ENCODE results near the gene PIGL.

The PIGL gene

DNA sequence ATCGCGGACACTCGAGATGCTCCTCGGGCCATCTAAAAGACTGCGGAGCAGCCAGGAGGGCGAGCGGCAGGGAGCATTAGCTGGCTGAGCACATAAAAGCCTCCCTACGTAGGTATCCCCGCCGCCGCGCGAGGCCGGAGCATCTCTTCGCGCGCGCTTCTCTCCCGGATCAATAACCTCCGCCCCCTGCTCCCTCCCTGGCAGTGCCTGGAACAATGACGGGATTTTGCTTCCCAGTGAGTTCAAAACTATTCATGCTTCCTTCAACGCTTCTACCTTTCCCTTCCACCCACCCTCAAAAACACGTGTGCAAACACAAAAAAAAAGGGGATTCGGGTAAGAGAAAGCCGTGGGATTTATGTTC is 135.3 kb downstream of the PIGL start:
- peak overlapping the region in 6 of 11 experiments; percentile 30 to 63 (median 56); a peak in 6 of 22 replicates for H3K27ac ChIP-seq
- H3K4me3 ChIP-seq, result peak overlapping the region; percentile 52 to 68 (median 59)
- TF ChIP-seq Cebpa-rat (IDR thresholded peaks at IDR 0.05), result no peak
- H3K9ac ChIP-seq, result peak overlapping the region in 9 of 11 experiments; percentile 59 to 79 (median 72); a peak in 12 of 22 replicates
- peaks cover 0 to 14% (median 0%) of the 10 kb centered on the region in 11 experiments; a peak in 5 of 22 replicates for H3K36me3 ChIP-seq
- H3K27me3 ChIP-seq, result peaks cover 40 to 62% (median 55%) of the 10 kb centered on the region in 11 experiments
- peaks cover 0 to 12% (median 6%) of the 10 kb centered on the region in 10 experiments; a peak in 8 of 20 replicates for H3K4me1 ChIP-seq
- peak overlapping the region; percentile 55 to 91 (median 77) for H3K4me2 ChIP-seq
- H3K9me3 ChIP-seq (replicated peaks in 1 of 11), result peaks cover 0 to 21% (median 13%) of the 10 kb centered on the region in 11 experiments; a peak in 19 of 22 replicates
- peaks cover 0 to 20% (median 6%) of the 10 kb centered on the region in 11 experiments; a peak in 6 of 22 replicates for H4K20me1 ChIP-seq

DNA sequence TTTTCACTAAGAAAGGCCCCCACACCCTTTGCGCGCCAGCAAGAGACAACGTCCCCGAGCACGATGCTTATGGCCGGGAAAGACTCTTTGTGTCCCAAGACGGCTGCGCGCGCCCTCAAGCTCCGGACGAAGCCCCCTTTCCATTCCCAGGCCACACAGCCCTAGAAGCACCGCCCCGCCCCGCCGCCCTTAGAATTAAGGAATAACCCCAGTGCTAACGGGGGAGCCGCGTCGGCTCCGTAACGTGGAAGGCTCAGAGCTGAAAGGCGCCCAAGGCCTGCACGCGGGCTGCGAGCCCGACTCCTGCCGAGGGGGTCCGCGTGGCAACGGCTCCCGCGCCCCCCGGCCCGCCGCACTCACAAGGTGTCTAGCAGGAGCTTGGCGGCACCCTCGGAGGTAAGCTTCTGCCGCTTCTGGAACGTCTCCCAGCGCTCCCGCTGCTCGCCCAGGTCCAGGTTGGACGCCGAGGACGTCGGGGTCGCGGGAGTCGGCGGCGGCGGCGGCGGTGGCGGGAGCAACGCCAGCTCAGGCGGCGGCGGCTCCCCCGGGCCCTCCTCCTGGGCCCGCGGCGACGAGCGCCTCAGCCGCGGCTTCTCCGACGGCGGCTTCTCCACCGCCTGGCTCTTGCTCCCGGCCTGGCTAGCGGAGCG is 135.8 kb downstream of the PIGL start:
- Histone ChIP-seq H3K27me3 (peaks cover 40 to 62% (median 55%) of the 10 kb centered on the region in 11 experiments), H3K4me2 (peak overlapping the region; percentile 55 to 91 (median 77)), H4K20me1 (peaks cover 0 to 20% (median 6%) of the 10 kb centered on the region in 11 experiments; a peak in 6 of 22 replicates), H3K9me3 (replicated peaks in 1 of 11) (peaks cover 0 to 21% (median 13%) of the 10 kb centered on the region in 11 experiments; a peak in 19 of 22 replicates), H3K27ac (peak overlapping the region in 8 of 11 experiments; percentile 30 to 63 (median 54); a peak in 16 of 22 replicates), H3K4me1 (peaks cover 0 to 12% (median 6%) of the 10 kb centered on the region in 10 experiments; a peak in 8 of 20 replicates), H3K9ac (peak overlapping the region; percentile 56 to 79 (median 69); a peak in 20 of 22 replicates), H3K36me3 (peaks cover 0 to 14% (median 0%) of the 10 kb centered on the region in 11 experiments; a peak in 5 of 22 replicates), H3K4me3 (peak overlapping the region; percentile 52 to 68 (median 59))
- no peak for TF ChIP-seq Cebpa-rat (IDR thresholded peaks at IDR 0.05)

DNA sequence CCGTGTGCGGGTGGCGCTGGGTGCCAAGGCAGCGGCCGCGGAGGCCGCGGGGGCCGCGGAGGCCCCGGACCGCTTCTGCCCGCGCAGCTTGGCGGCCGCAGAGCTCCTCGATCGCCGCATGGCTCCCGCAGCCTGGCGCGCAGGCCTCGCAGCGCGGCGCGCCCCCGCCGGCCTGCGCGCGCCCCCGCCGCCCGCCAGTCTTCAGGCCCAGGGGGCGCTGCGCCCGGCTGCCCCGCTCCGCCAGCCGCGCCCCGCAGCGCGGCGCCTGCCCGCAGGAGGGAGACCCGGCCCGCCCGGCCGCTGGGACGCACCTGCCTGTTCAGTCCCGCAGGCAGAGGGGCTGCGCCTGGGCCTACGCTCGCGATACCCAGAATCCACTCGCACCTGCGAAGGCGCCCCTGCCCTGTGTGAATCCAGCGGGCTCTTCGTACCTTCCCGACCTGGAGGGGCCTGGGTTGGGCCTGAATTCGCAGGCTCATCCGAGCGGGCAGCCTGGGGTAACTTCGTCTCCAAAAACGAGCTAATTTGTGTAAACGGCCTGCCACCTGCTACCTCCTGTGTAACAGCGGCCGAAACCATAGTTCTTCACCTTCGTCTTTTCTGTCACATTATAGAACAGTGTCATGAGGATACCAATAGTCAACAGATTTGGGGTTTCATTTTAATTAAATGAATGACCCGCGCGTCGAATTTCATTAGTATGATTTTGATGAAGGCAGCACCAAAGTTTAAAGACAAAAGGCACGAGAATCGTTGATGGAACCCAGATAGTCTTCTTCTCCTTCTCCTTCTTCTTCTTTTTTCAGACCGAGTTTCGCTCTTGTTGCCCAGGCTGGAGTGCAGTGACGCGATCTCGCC is 136.5 kb downstream of the PIGL start, which contains the start of gene CENPV:
Gene CENPV (minus strand): TSS at position 153 of the 858 bp plus-strand sequence. CDS start 33 bp downstream, at position 120.
- H3K9ac ChIP-seq, result peak within 1 kb of the TSS; percentile 56 to 79 (median 69); a peak in 20 of 22 replicates
- peak within 1 kb of the TSS; percentile 52 to 68 (median 59) for H3K4me3 ChIP-seq
- peak within 1 kb of the TSS; percentile 55 to 91 (median 77) for H3K4me2 ChIP-seq
- no peak for TF ChIP-seq Cebpa-rat (IDR thresholded peaks at IDR 0.05)
- peaks cover 0 to 20% (median 6%) of the 10 kb centered on the region in 11 experiments; a peak in 6 of 22 replicates for H4K20me1 ChIP-seq
- H3K36me3 ChIP-seq, result peaks cover 0 to 13% (median 0%) of the 10 kb centered on the region in 11 experiments; a peak in 5 of 22 replicates
- peaks cover 0 to 12% (median 6%) of the 10 kb centered on the region in 10 experiments; a peak in 8 of 20 replicates for H3K4me1 ChIP-seq
- peak within 1 kb of the TSS in 8 of 11 experiments; percentile 30 to 63 (median 54); a peak in 16 of 22 replicates for H3K27ac ChIP-seq
- peaks cover 40 to 62% (median 55%) of the 10 kb centered on the region in 11 experiments for H3K27me3 ChIP-seq
- peaks cover 0 to 21% (median 13%) of the 10 kb centered on the region in 11 experiments; a peak in 19 of 22 replicates for H3K9me3 ChIP-seq (replicated peaks in 1 of 11)

DNA sequence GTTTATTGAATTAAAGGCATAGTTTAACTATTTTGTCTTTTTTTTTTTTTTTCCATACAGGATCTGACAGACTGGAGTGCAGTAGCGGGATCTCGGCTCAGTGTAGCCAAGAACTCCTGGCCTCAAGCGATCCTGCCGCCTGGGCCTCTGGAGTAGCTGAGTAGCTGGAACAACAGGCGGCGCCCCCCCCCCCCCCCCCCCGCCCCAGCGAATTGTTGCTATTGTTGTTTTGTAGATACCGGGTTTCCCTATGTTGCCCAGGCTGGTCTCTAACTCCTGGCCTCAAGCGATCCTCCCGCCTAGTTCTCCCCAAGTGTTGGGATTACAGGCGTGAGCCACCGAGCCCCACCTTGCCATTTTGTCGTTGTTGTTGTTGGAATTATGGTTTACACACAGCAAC is 137.6 kb downstream of the PIGL start:
- peaks cover 0 to 3% (median 0%) of the 10 kb centered on the region in 11 experiments; a peak in 1 of 22 replicates for H3K36me3 ChIP-seq
- H3K4me3 ChIP-seq, result no peak overlapping the region
- H3K4me1 ChIP-seq, result peaks cover 0 to 12% (median 6%) of the 10 kb centered on the region in 10 experiments; a peak in 8 of 20 replicates
- peaks cover 40 to 62% (median 55%) of the 10 kb centered on the region in 11 experiments for H3K27me3 ChIP-seq
- no peak overlapping the region for H3K9ac ChIP-seq
- H4K20me1 ChIP-seq, result peaks cover 0 to 20% (median 6%) of the 10 kb centered on the region in 11 experiments; a peak in 6 of 22 replicates
- no peak for TF ChIP-seq Cebpa-rat (IDR thresholded peaks at IDR 0.05)
- H3K4me2 ChIP-seq, result no peak overlapping the region
- H3K9me3 ChIP-seq (replicated peaks in 1 of 11), result peaks cover 0 to 21% (median 13%) of the 10 kb centered on the region in 11 experiments; a peak in 19 of 22 replicates
- no peak overlapping the region for H3K27ac ChIP-seq

DNA sequence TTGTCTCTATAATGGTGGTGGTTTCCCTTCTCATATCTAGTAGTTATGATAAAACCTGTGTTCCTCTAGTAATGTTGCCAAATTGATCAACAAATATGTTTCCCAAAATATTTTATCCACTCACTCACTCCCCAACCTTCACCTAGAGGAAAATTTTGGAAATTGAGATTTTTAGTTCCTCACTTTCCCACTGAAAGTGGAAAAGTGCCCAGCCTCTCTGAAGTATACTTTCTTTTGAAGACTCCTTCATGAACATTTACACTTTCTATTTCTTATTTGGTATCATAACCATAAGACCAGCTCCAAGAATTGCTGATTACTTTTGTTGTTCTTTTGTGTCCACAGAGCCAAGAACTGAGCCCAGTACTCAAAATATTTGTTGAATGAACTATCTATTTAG is 141.4 kb downstream of the PIGL start:
- H3K9ac ChIP-seq, result no peak overlapping the region
- peaks cover 0 to 11% (median 10%) of the 10 kb centered on the region in 11 experiments; a peak in 19 of 22 replicates for H3K9me3 ChIP-seq (replicated peaks in 1 of 11)
- TF ChIP-seq Cebpa-rat (IDR thresholded peaks at IDR 0.05), result no peak
- no peak overlapping the region for H3K4me3 ChIP-seq
- peaks cover 10 to 24% (median 22%) of the 10 kb centered on the region in 11 experiments for H3K27me3 ChIP-seq
- H3K4me1 ChIP-seq, result no peaks in the 10 kb centered on the region
- peaks cover 0 to 3% (median 0%) of the 10 kb centered on the region in 11 experiments; a peak in 2 of 22 replicates for H4K20me1 ChIP-seq
- H3K36me3 ChIP-seq, result no peaks in the 10 kb centered on the region
- no peak overlapping the region for H3K4me2 ChIP-seq
- H3K27ac ChIP-seq, result no peak overlapping the region

DNA sequence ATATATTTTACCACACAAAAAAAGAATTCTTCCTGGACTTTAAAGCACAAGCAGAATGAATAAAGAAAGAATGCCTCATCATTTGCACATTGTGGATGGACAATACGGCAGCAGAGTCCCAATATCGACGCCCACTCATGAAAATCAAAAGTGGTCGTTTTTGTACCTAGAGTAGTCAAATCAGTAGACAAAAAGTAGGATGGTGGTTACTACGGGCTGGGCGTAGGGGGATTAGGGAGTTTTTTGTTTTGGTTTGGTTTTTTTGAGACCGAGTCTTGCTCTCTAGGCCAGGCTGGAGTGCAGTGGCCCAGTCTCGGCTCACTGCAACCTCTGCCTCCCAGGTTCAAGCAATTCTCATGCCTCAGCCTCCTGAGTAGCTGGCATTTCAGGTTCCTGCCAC is 144.9 kb downstream of the PIGL start:
- TF ChIP-seq Cebpa-rat (IDR thresholded peaks at IDR 0.05), result no peak
- Histone ChIP-seq H3K36me3 (no peaks in the 10 kb centered on the region), H3K4me2 (no peak overlapping the region), H3K4me3 (no peak overlapping the region), H3K27ac (no peak overlapping the region), H4K20me1 (no peaks in the 10 kb centered on the region), H3K9ac (no peak overlapping the region), H3K9me3 (replicated peaks in 1 of 11) (no peaks in the 10 kb centered on the region), H3K27me3 (no peaks in the 10 kb centered on the region), H3K4me1 (no peaks in the 10 kb centered on the region)

DNA sequence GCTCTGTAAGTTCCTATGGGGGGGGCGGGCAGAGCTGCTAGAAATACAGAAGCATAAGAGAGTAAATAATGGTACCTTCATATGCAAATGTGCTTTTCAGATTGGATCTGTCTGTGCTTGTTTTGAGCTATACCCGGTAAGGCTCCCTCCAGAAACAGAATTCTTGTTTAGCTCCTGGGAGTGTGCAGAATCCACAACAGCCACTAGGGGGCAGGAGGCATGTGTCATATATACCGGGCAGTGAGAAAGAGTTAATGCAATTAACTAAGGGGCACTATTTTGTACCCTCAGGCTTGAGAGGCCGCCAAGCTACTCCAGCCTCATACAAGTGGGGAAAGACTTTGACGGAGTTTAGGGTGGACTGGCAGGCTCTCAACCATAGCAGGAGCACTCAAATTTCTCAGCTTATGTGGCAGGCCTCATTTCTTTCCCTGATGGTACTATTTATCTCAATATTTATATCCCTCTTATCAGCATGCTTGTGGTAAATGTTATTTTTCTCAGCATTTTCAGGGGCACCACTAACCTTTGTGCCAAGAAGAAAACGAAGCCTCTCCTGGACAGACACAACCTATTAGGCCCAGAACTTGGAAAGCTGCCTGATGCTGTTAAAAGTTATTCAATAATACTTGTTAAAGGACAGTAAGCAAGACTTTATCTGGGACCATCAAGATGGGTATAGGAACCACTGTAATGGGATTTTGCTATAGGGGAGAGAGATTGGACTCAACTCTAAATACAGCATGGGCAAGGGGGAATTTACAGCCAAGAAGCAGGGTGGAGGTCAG is 146.9 kb downstream of the PIGL start:
- Histone ChIP-seq H3K4me2 (no peak overlapping the region), H3K27ac (no peak overlapping the region), H3K9ac (no peak overlapping the region; a peak in 1 of 22 replicates)

DNA sequence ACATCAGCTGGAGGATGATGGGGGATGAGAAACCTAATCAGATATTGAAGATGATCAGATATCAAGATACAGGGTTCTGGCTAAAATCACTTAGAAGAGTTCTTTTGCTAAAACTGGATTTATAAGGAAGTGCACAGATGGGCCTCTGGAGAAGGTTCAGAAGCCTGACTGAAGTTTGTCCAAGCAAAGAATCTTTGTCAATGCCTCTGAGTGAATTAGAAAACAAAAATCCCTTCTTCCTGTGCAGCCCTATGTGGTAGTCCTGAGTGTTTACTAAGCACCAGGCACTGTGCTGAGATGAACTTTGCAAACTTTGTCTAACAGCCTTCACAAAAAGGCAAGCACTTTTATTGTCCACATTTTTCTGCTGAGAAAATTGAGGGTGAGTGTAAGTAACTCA is 147.6 kb downstream of the PIGL start:
- Histone ChIP-seq H3K9ac (no peak overlapping the region; a peak in 1 of 22 replicates), H4K20me1 (no peaks in the 10 kb centered on the region), H3K27me3 (no peaks in the 10 kb centered on the region), H3K27ac (no peak overlapping the region), H3K36me3 (no peaks in the 10 kb centered on the region), H3K9me3 (replicated peaks in 1 of 11) (no peaks in the 10 kb centered on the region), H3K4me3 (no peak overlapping the region), H3K4me2 (no peak overlapping the region), H3K4me1 (no peaks in the 10 kb centered on the region)
- no peak for TF ChIP-seq Cebpa-rat (IDR thresholded peaks at IDR 0.05)

More for the DNA sequence above, 146.9 kb downstream of the PIGL start:
- Histone ChIP-seq H3K4me3 (no peak overlapping the region), H3K9me3 (replicated peaks in 1 of 11) (no peaks in the 10 kb centered on the region), H3K36me3 (no peaks in the 10 kb centered on the region), H3K27me3 (no peaks in the 10 kb centered on the region), H4K20me1 (no peaks in the 10 kb centered on the region), H3K4me1 (no peaks in the 10 kb centered on the region)
- no peak for TF ChIP-seq Cebpa-rat (IDR thresholded peaks at IDR 0.05)
